NT2/D1 (cell line): ENCODE results near the gene ANGPT4.

ENCODE experiments used
- SUZ12 ChIP-seq: IDR thresholded peaks from 2 replicates; pipeline ENCODE4 v1.6.1; 2011; ENCODE audit not compliant: insufficient read length, insufficient read depth; ENCODE audit errors: extremely low read depth
- YY1 ChIP-seq: IDR thresholded peaks from 2 replicates; pipeline ENCODE4 v1.6.1; 2011; ENCODE audit not compliant: insufficient read length, insufficient read depth
- ZNF274 ChIP-seq: IDR thresholded peaks from 2 replicates; pipeline ENCODE4 v1.6.1; 2011; ENCODE audit warnings: mild to moderate bottlenecking, low read depth, low read length

DNA sequence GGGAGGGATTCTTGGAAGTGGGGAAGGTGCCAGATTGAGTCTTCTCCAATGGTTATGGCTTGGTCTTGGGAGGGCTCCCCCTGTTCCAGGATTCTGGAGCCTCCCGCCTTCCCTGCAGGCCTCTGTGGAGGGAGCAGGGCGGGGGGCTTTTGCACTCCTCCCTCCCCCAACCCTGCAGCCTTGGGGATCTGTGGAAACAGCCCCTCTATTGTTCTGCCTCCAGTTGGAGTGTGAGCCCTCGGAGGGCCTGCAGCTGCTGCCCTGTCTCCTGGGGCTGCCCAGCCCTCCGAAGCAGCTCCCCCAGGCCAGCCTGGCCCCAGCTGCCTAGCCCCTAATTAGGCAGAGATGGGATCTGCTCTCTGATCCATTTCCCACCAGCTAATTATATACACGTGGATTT is 67.9 kb downstream of the ANGPT4 start:
- TF ChIP-seq YY1 (no peak), SUZ12 (no peak), ZNF274 (no peak)
